Kidney (tissue), 14 donors: ENCODE data around the gene EPHA1. TPM values are rescaled to one million over a fixed set of nuclear protein-coding genes. Genes with fewer than 3 reads are reported as not detected.
A peak's percentile ranks its signal among the peaks of the same experiment; 100 is the strongest.

Source experiments
- DNase-seq, 5 donors: peaks; one replicate each; pipeline ENCODE4 v3.0.0-alpha.2; 2013 to 2020
- FAIRE-seq: peaks from 2 replicates; lab custom pipeline; 2012; peaks lifted over from hg19 to GRCh38; lab: Jason Lieb, UNC
- H3K27ac ChIP-seq, 2 donors: one replicate each; pipeline ENCODE4 v1.7.0; 2013; ENCODE audit warnings: low read depth in 2 of 2, low read length in 2 of 2, inconsistent platforms in 1 of 2
- H3K27me3 ChIP-seq: one replicate; pipeline ENCODE4 v1.7.1; 2013; ENCODE audit warnings: low read length, inconsistent platforms; ENCODE audit not compliant: control insufficient read depth, insufficient read depth
- H3K36me3 ChIP-seq, 3 donors: one replicate each; pipeline versions ENCODE4 v1.7.0 to v1.7.1; 2013; ENCODE audit warnings: low read length in 3 of 3, control low read depth in 1 of 3, inconsistent platforms in 1 of 3; ENCODE audit not compliant: insufficient read depth in 3 of 3, control insufficient read depth in 2 of 3
- H3K4me1 ChIP-seq, 3 donors: one replicate each; pipeline versions ENCODE4 v1.7.0 to v1.7.1; 2013; ENCODE audit warnings: low read length in 3 of 3, inconsistent platforms in 1 of 3, low read depth in 1 of 3; ENCODE audit not compliant: control insufficient read depth in 2 of 3, insufficient read depth in 2 of 3
- H3K4me3 ChIP-seq, 3 donors: one replicate each; pipeline versions ENCODE4 v1.7.0 to v1.8.1; 2013; ENCODE audit warnings: low read length in 3 of 3, control low read depth in 1 of 3, inconsistent platforms in 1 of 3
- H3K9ac ChIP-seq, 3 donors: one replicate each; pipeline versions ENCODE4 v1.7.0 to v1.7.1; 2013; ENCODE audit warnings: low read length in 3 of 3, control low read depth in 1 of 3, inconsistent platforms in 1 of 3
- H3K9me3 ChIP-seq, 3 donors: one replicate each; pipeline versions ENCODE4 v1.7.0 to v1.7.1; 2013; ENCODE audit warnings: low read length in 3 of 3, control low read depth in 1 of 3, inconsistent platforms in 1 of 3; ENCODE audit not compliant: control insufficient read depth in 2 of 3, insufficient read depth in 1 of 3
- intact Hi-C: fragments of 100-400 bp; cut with DNase I; formaldehyde crosslinking; loops from one replicate; pipeline ENCODE4 v1.11.1; 2022
- polyA plus RNA-seq: library from polyadenylated mRNA; stranded (reverse); fragments of 350-450 nt; fragmentation: Illumina TruSeq; extraction: RNeasy Lipid Tissue Mini Kit (QIAGEN cat#74804); gene quantifications from one replicate; pipeline ENCODE4 v1.2.3, GENCODE V29; 2014; ENCODE audit warnings: low read depth, low replicate concordance; ENCODE audit not compliant: insufficient read depth
- total RNA-seq: library from RNA; stranded (reverse); fragmentation: NEBNext Ultra II Directional; extraction: Animal tissue kit (Norgen Biotek cat#: 25700); gene quantifications from one replicate; pipeline ENCODE4 v1.2.1, GENCODE V29; 2021
- TF ChIP-seq, protein P1 (sequence below): IDR thresholded peaks from 3 replicates; pipeline ENCODE4 v1.5.1; 2012; ENCODE audit warnings: mild to moderate bottlenecking, moderate library complexity, borderline replicate concordance; ENCODE audit not compliant: insufficient read depth; ENCODE audit errors: extremely low read depth
- donor health status: control.
- donor health status: control.
- donor health status: control.
- donor health status: control.
- donor health status: control.
- donor health status: DM: yes; HTN: yes; CAD: no.
- donor health status: Normal renal cell carcinoma (clear cell type).

Gene EPHA1
- total and polyA plus RNA-seq, 2 donors from 2014 or later = 6.9 to 22.3 TPM

DNA sequence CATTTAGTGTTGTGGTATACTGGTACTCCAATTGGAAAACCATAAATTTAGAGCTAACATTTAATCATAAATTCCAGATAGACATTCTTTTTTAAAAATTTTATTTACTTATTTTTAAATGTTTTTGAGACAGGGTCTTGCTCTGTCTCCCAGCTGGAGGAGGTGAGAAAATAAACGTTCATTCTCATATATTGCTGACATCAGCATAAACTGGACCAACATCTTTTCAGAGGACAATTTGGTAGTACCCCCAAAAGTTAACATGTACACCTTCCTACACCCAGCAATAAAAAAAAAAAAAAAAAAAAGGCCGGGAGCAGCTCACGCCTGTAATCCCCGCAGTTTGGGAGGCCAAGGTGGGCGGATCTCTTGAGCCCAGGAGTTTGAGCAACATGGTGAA, 39.8 kb upstream of the EPHA1 start:
- TF ChIP-seq, protein P1, sequence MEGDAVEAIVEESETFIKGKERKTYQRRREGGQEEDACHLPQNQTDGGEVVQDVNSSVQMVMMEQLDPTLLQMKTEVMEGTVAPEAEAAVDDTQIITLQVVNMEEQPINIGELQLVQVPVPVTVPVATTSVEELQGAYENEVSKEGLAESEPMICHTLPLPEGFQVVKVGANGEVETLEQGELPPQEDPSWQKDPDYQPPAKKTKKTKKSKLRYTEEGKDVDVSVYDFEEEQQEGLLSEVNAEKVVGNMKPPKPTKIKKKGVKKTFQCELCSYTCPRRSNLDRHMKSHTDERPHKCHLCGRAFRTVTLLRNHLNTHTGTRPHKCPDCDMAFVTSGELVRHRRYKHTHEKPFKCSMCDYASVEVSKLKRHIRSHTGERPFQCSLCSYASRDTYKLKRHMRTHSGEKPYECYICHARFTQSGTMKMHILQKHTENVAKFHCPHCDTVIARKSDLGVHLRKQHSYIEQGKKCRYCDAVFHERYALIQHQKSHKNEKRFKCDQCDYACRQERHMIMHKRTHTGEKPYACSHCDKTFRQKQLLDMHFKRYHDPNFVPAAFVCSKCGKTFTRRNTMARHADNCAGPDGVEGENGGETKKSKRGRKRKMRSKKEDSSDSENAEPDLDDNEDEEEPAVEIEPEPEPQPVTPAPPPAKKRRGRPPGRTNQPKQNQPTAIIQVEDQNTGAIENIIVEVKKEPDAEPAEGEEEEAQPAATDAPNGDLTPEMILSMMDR = no peak
- no peak for DNase-seq
- intact Hi-C loops = no loop called here
- Histone ChIP-seq H3K36me3 (no peaks in the 10 kb centered on the region), H3K27me3 (no peaks in the 10 kb centered on the region), H3K27ac (no peak overlapping the region), H3K9me3 (no peaks in the 10 kb centered on the region), H3K4me3 (no peak overlapping the region), H3K9ac (no peak overlapping the region), H3K4me1 (no peaks in the 10 kb centered on the region)
- FAIRE-seq = no peak

DNA sequence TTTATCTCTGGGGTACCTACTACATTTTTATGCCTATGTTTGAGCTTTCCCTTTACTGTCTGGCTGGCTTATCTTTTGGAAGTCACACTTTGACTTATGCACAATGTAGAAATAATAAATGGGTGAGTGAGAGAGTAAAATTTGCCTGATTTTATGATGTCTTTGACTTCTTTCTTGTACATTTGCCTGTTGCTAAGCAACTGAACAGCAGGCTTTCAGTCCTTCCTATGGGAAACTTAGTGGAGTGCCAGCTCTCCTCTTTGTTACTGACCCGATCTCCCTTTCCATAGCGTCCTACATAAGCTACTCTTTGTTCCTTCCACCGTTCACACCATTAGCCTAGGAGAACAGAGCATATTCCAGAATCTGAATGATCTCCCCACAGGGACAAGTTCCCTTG, 38.8 kb upstream of the EPHA1 start:
- Histone ChIP-seq H3K27ac (no peak overlapping the region), H3K27me3 (no peaks in the 10 kb centered on the region), H3K4me3 (no peak overlapping the region), H3K9ac (no peak overlapping the region), H3K9me3 (no peaks in the 10 kb centered on the region), H3K4me1 (no peaks in the 10 kb centered on the region), H3K36me3 (no peaks in the 10 kb centered on the region)
- no peak for DNase-seq
- FAIRE-seq = no peak
- intact Hi-C loops = no loop called here
- TF ChIP-seq, protein P1 = no peak

DNA sequence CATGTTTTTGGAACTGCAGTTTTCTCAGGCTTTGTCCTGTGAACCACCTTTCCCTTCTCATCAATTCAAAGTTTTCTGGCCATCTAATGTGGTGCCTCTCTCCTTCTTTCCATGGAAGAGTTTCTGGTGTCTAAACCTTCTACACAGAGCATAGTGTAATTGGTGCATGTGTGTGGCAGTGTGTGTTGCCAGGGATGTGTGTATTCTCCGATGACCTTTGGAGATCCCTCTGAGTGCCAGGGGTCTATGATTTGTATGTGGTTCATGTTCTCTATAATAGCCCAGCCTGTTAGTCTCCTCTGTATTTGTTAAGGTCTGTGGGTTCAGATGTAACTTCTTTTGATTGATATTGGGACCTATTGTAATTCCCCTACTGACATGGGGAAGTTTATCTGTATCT, 36.1 kb upstream of the EPHA1 start:
- intact Hi-C loops = no loop called here
- TF ChIP-seq, protein P1 = no peak

More for the DNA sequence above, 36.1 kb upstream of the EPHA1 start:
- FAIRE-seq (no peak), DNase-seq (peak in 1 of 5 donors; percentile 16)
- Histone ChIP-seq H3K27me3 (no peaks in the 10 kb centered on the region), H3K36me3 (no peaks in the 10 kb centered on the region), H3K4me1 (no peaks in the 10 kb centered on the region), H3K9ac (no peak overlapping the region), H3K27ac (no peak overlapping the region), H3K4me3 (no peak overlapping the region), H3K9me3 (no peaks in the 10 kb centered on the region)
